CD4-positive, alpha-beta T cell treated with Interleukin-4 for 1 hour (primary cell): ENCODE measurements around the gene ITCH.
"Not testable (repeated sequence)": the region's sequence is repeated elsewhere in the genome, so short reads cannot be mapped to it uniquely, and the experiment has no call there.

Experiments used
- DNase-seq, 2 donors: peaks; one replicate each; pipeline ENCODE4 v3.0.0-alpha.2; 2020 to 2022

ITCH gene

GRCh38 chr20:34472246-34472925 lies 109.3 kb downstream of the ITCH start:
- DNase-seq: no peak

DNA sequence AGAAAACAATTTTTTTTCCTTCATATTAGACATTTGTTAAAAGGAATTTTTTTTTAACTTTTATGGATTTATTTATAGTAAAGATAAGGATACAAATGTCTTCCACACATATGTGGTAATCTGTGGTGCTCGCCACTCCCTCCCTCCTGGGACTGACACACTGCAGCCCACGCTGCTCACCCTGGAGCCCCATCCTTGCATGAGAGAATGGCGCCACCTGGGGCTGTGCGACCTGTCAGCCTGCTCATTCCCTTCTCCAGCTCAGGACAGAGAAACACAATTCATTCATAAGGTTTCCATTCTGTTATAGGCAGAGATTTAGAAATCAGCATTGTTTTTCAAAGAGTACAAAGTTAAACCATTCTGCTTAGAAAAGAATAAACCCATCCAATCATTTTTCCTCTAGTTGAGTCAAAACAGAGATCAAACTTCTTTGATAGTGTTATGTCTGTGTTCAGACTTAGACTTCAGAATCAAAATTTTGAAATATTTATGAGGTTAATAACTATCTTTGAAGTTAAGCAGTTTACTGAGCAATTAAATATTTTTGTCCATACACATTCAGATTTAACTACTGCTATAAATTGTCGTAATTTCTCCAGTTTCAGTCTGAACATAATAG lies 110.3 kb downstream of the ITCH start:
- DNase-seq: peak; percentile 13 to 20

GRCh38 chr20:34475979-34476736 lies 113.1 kb downstream of the ITCH start:
- peak; percentile 12 to 26 for DNase-seq

- DNase-seq: no peak
Observed at GRCh38 chr20:34479627-34480026, 116.6 kb downstream of the ITCH start.

GRCh38 chr20:34482154-34482553 lies 119.1 kb downstream of the ITCH start:
- DNase-seq: not testable (repeated sequence)

GRCh38 chr20:34483585-34484220 lies 120.6 kb downstream of the ITCH start:
- not testable (repeated sequence) for DNase-seq

- DNase-seq: no peak
Observed at GRCh38 chr20:34485068-34485634, 122.1 kb downstream of the ITCH start.

DNA sequence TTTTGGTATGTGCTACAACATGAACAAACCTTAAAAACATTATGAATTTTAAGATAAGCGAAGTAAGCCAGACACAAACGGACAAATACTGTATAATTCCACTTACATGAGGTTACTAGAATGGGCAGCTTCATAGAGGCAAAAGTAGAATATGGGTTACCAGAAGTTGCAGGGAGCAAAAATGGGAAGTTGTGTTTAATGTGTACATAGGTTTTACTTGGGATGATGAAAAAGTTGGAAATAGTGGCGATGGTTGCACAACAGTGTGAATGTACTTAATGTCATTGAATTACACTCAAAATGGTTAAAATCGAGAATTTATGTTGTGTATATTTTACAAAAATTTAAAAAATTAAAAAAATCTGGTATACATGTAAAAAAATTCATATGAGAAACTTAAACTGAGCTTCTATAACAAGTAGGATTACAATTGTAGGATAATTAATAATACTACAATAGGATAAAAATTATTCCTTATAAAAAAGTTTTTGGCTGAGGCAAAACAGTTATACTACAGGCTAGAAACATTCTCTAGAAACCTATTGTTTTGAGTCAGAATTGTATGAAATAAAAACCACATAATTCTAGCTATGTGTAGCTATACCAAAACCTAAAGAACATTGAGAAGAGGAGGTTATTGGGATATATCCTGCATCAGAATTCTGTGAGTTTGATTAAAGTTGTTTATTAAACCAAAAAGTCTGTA lies 128.3 kb downstream of the ITCH start:
- no peak for DNase-seq

DNA sequence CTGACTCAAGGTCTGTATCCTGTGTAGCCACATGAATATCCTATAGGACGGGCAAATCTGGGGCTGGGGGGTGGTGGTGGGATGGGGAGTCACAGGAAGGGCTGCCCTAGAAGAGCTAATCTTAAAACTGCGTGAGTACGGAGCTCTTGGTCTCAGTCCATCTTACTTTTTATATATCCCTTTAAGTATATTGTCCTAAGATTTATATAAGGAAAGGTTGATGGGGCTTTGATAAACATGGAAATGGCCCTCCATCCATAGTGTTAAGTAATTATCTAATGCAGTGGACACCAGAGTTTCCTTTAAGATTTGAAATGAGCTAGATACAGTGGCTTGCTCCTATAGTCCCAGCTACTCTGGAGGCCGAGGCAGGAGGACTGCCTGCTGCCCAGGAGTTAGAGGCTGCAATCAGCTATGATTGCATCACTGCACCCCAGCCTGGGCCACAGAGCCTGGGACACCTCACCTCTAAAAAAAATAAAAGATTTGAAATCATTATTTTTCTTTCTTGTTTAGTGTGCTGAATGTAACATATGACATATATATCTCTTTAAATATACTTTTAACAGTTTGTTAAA lies 128.9 kb downstream of the ITCH start:
- DNase-seq: no peak

DNA sequence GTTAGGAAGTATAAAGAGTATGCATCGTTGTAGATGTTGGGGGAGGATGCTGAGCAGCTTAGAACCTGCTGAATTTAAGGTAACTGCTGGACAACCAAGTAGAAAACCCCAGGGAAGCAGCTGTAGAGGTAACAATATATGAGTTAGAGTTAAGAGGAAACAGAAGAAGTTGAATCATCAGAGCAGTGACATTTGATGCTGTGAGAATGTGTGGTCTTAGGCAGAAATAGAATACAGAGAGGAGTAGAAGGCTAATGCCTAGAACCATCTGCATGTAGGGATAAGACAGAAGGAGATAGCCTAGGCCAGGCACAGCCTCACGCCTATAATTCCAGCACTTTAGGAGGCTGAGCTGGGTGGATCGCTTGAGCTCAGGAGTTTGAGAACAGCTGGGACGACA lies 130.6 kb downstream of the ITCH start:
- no peak for DNase-seq

GRCh38 chr20:34495307-34495706 lies 132.2 kb downstream of the ITCH start:
- no peak for DNase-seq

DNA sequence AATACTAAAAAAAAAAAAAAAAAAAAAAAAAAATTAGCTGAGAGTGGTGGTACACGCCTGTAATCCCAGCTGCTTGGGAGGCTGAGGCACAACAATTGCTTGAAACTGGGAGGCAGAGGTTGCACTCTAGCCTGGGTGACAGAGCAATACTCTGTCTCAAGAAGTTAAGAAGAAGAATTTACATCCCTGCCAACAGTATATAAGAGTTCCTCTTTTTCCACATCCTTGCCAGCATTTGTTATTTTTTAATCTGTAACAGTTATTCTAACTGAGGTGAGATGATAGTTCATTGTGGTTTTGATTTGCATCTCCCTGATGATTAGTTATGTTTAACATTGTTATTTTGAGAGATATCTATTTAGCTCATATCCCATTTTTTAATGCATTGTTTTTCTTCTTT lies 132.8 kb downstream of the ITCH start:
- no peak for DNase-seq

- DNase-seq: not testable (repeated sequence)
Observed at GRCh38 chr20:34497596-34497995, 134.5 kb downstream of the ITCH start.

DNA sequence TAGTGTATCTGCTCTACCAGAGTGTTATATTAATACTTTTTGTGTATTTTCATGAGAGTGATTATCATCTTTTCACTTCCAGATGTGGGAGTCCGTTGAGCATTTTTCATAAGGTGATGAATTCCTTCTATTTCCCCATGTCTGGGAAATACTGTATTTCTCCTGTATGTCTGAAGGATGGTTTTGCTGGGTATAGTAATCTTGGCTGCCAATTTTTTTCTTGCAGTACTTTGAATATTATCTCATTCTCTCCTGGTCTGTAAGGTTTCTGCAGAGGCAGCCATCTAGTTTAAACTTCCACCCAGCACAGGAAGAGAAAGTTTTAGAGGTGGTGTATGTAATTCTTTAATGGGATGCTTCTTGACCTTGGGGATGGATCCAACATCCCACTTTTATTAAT lies 137.8 kb downstream of the ITCH start:
- no peak for DNase-seq

GRCh38 chr20:34506480-34506879 lies 143.4 kb downstream of the ITCH start:
- DNase-seq: no peak

DNA sequence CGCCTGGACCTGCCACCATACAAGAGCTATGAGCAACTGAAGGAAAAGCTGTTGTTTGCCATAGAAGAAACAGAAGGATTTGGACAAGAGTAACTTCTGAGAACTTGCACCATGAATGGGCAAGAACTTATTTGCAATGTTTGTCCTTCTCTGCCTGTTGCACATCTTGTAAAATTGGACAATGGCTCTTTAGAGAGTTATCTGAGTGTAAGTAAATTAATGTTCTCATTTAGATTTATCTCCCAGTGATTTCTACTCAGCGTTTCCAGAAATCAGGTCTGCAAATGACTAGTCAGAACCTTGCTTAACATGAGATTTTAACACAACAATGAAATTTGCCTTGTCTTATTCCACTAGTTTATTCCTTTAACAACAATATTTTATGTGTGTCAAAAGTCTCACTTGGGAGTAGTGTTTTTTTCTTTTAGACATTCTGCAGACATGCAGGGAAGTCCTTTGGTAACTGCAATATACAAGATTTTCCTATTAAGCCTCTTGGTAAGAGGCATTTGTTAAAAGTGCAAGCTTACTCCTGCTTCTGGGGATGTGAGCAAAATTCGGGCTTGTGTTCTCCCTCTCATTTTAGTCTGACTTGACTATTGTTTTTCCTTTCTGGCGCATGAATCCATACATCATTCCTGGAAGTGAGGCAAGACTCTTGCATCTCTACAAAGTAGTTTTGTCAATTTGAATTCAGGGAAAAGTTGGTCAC lies 144.8 kb downstream of the ITCH start:
- DNase-seq: no peak

- DNase-seq: no peak
Observed at GRCh38 chr20:34510575-34510974, 147.5 kb downstream of the ITCH start.

DNA sequence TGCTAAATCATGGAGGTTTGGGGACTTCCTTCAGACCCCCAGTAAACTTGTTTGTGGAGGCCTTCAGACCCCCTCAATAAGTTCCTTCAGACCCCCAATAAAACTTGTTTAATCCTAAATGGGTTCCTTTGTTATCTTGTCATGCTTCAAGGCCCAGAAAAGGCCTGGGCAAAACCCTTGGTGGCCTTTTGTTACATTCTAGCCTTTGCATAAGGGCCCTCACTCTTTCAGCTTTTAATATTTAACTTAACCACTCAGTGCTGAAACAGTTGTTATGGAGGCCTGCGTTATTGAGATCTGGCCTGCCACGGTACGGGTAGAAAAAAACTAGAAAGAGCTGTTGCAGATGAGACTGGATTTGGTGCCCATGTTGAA lies 148.8 kb downstream of the ITCH start:
- DNase-seq: no peak

DNA sequence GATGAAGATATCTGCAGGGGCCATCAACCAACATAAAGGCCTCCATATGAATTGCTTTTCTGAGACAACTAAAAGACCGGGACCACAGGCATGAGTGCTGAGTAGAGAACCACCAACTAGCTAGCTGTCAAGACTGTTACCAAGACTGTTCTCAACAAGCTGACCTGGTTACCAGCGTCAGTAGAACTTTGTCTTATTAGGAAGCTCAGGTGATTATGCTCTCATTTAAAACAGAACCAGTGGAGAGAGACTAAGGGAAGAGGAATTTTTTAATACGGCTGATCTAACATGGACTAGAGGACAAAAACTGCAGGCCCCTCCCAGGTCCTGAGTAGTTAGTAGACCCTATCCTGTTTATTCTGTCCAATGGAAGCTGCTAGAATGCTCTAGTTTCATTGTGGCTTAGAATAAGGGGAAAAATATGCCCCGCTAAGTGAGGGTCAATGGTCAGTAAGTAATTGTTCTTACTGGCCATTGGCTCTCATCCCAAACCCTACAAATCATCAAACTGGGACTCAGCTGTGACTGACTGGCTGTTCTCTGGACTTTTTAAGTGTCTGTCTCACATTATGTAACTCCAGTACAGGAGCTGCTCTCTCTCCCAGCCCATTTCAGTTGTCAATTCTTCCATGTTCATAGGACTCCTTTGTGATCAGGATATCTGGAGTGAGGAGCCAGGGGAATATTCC lies 149.3 kb downstream of the ITCH start:
- DNase-seq: no peak

DNA sequence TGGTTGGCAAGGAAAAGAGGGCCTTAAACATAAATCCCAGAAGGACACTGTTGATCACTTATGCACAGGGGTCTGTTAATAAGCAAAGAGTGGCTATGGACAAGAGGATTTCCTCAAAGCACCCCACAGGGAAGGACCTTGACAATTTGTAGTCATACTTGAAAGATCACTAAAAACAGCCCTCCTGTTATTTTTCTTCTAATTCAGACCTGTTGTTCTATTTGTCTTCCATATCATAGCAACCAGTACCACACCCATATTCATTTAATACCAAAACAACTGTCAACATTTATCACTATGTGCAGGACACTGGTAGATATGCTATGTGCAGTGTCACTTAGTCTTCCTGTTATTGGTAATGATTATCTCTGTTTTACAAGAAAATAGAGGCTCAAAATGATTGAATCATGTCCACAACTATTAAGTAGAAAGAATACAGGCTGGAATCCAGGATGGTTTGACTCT lies 149.9 kb downstream of the ITCH start:
- DNase-seq: peak in 1 of 2 donors; percentile 43

DNA sequence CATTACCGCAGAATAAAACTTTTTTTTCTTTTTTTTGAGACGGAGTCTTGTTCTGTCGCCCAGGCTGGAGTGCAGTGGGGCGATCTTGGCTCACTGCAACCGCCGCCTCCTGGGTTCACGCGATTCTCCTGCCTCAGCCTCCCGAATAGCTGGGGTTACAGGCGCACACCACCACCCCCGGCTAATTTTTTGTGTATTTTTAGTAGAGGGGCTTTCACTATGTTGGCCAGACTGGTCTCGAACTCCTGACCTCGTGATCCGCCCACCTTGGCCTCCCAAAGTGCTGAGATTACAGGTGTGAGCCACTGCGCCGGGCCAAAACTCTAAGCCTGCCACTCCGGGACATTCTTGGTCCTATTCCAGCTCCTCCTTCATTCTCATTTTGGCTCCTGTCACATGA lies 151.0 kb downstream of the ITCH start:
- DNase-seq: not testable (repeated sequence)
